HepG2 (cell line): ENCODE results near the gene RIPK1. TPM values are rescaled to one million over a fixed set of nuclear protein-coding genes. Genes with fewer than 3 reads are reported as not detected.

ENCODE experiments used
- ATAC-seq: fragments of 200-7000 bp; cut with Tn5 transposase; 3 replicates; pipeline ENCODE4 v1.9.1; 2020; ENCODE audit warnings: mild to moderate bottlenecking, moderate library complexity
- BruUV-seq: library from RNA; stranded (reverse); fragments of 400-500 nt; replicated peaks from 2 replicates; lab custom pipeline; 2021; lab: Mats Ljungman, UMichigan
- CTCF ChIA-PET: fragments of 300-600 bp; formaldehyde crosslinking; extraction: SDS; loops from one replicate; lab custom pipeline; 2021; ENCODE audit warnings: low total read pairs, inconsistent platforms, low intra/inter-chr PET ratio; lab: Yijun Ruan, JAX
- POLR2A ChIA-PET: fragments of 350-600 bp; sonication (Branson Sonifier 250); formaldehyde crosslinking; loops from one replicate; lab custom pipeline; 2020; ENCODE audit warnings: antibody characterized with exemption, inconsistent platforms; lab: Yijun Ruan, JAX
- DNase-seq: peaks from one replicate; pipeline ENCODE4 v3.0.0-alpha.2; 2015; ENCODE audit warnings: low spot score
- FAIRE-seq: peaks from 3 replicates; lab custom pipeline; 2011; peaks lifted over from hg19 to GRCh38; lab: Jason Lieb, UNC
- H2AFZ ChIP-seq: one replicate; pipeline ENCODE4 v1.6.1; 2011; ENCODE audit warnings: low read length, inconsistent platforms
- H3K27ac ChIP-seq: fragments of 300-600 bp; 3 replicates; pipeline ENCODE4 v1.8.0; 2011; ENCODE audit warnings: mixed run types, mild to moderate bottlenecking, mixed read lengths, low read length, inconsistent platforms; ENCODE audit not compliant: insufficient read depth; ENCODE audit errors: extremely low read length
- H3K27me3 ChIP-seq, 2 experiments: fragments of 200-600 bp in 1 of 2; 2 replicates in 1 of 2; 3 replicates in 1 of 2; pipeline versions ENCODE4 v1.6.0 to v1.8.0; 2011; ENCODE audit warnings: low read length in 2 of 2, mild to moderate bottlenecking in 2 of 2, moderate library complexity in 2 of 2, inconsistent platforms in 1 of 2; ENCODE audit not compliant: insufficient read depth in 2 of 2, control insufficient read depth in 1 of 2
- H3K36me3 ChIP-seq, 2 experiments: fragments of 200-600 bp in 1 of 2; replicated peaks in 1 of 2; 2 replicates in 1 of 2; 3 replicates in 1 of 2; pipeline versions ENCODE4 v1.5.1 to v1.8.0; 2011; ENCODE audit warnings: low read length in 2 of 2, inconsistent platforms in 1 of 2; ENCODE audit not compliant: insufficient read depth in 2 of 2, control insufficient read depth in 1 of 2
- H3K4me1 ChIP-seq: 2 replicates; pipeline ENCODE4 v1.5.1; 2012; ENCODE audit warnings: low read length, inconsistent platforms; ENCODE audit not compliant: insufficient read depth
- H3K4me2 ChIP-seq: 2 replicates; pipeline ENCODE4 v1.6.0; 2011; ENCODE audit warnings: low read depth, low read length, inconsistent platforms
- H3K4me3 ChIP-seq, 3 experiments: fragments of 200-600 bp in 1 of 3; sonication (generic), shearing (Covaris generic) in 1 of 3; replicated peaks in 1 of 3; 2 replicates each; pipeline ENCODE4 v1.5.1; 2011 to 2016; ENCODE audit warnings: low read length in 3 of 3, inconsistent platforms in 2 of 3, low read depth in 2 of 3, mild to moderate bottlenecking in 2 of 3, control low read depth in 1 of 3, mixed read lengths in 1 of 3; ENCODE audit not compliant: insufficient read depth in 1 of 3
- H3K79me2 ChIP-seq: one replicate; pipeline ENCODE4 v1.6.1; 2011; ENCODE audit warnings: low read length, inconsistent platforms; ENCODE audit not compliant: insufficient read depth
- H3K9ac ChIP-seq: 2 replicates; pipeline ENCODE4 v1.6.0; 2011; ENCODE audit warnings: mild to moderate bottlenecking, low read depth, low read length, inconsistent platforms; ENCODE audit not compliant: insufficient read depth
- H3K9me3 ChIP-seq: 2 replicates; pipeline ENCODE4 v1.5.1; 2012; ENCODE audit warnings: mild to moderate bottlenecking, low read length
- H4K20me1 ChIP-seq: 2 replicates; pipeline ENCODE4 v1.6.0; 2011; ENCODE audit warnings: inconsistent platforms, mild to moderate bottlenecking, low read length, moderate library complexity; ENCODE audit not compliant: insufficient read depth
- ATRX ChIP-seq: sonication (generic); formaldehyde crosslinking; IDR thresholded peaks from 2 replicates; pipeline ENCODE4 v1.4.0; 2020; ENCODE audit warnings: missing genetic modification reagents, borderline replicate concordance
- GATAD2A ChIP-seq: IDR thresholded peaks from 2 replicates; pipeline ENCODE4 v1.6.1; 2016
- HDAC2 ChIP-seq: sonication (generic); formaldehyde crosslinking; IDR thresholded peaks from 2 replicates; pipeline ENCODE4 v1.4.0; 2020; ENCODE audit warnings: missing genetic modification reagents
- MAF1 ChIP-seq: sonication (generic); formaldehyde crosslinking; IDR thresholded peaks from 2 replicates; pipeline ENCODE4 v1.5.0; 2020; ENCODE audit warnings: missing genetic modification reagents, borderline replicate concordance
- MIER3 ChIP-seq: IDR thresholded peaks from 2 replicates; pipeline ENCODE4 v1.6.1; 2016; ENCODE audit warnings: missing compliant biosample characterization, borderline replicate concordance
- NR2F1 ChIP-seq, 2 experiments: fragments of 450-650 bp in 1 of 2; formaldehyde crosslinking in 1 of 2; IDR thresholded peaks; 2 replicates each; pipeline versions ENCODE4 v1.5.0 to v1.6.1; 2016 to 2020; ENCODE audit warnings: mild to moderate bottlenecking in 1 of 2, missing compliant biosample characterization in 1 of 2, missing genetic modification reagents in 1 of 2, moderate library complexity in 1 of 2
- POLR2AphosphoS2 ChIP-seq: IDR thresholded peaks from 2 replicates; pipeline ENCODE4 v1.6.1; 2011; ENCODE audit warnings: low read depth, low read length, improper control_type of control experiment
- SOX13 ChIP-seq, 3 experiments: fragments of 450-650 bp in 1 of 3; sonication (generic) in 1 of 3; formaldehyde crosslinking in 1 of 3; IDR thresholded peaks in 2 of 3; conservative IDR thresholded peaks in 1 of 3; 2 replicates each; pipeline versions ENCODE4 v1.5.0 to v1.6.1; 2016 to 2020; ENCODE audit warnings: antibody characterized with exemption in 1 of 3, mild to moderate bottlenecking in 1 of 3, missing compliant biosample characterization in 1 of 3, missing genetic modification reagents in 1 of 3, moderate library complexity in 1 of 3
- ZFY ChIP-seq: sonication (generic); formaldehyde crosslinking; IDR thresholded peaks from 2 replicates; pipeline ENCODE4 v1.4.0; 2020; ENCODE audit warnings: missing genetic modification reagents
- ZNF253 ChIP-seq: sonication (generic); formaldehyde crosslinking; IDR thresholded peaks from 2 replicates; pipeline ENCODE4 v1.8.0; 2022; ENCODE audit warnings: mild to moderate bottlenecking, missing genetic modification reagents, borderline replicate concordance
- ZNF589 ChIP-seq: sonication (generic); formaldehyde crosslinking; conservative IDR thresholded peaks from 2 replicates; pipeline ENCODE4 v1.8.0; 2022; ENCODE audit warnings: mild to moderate bottlenecking, moderate library complexity, missing genetic modification reagents
- ZNF607 ChIP-seq: sonication (generic); formaldehyde crosslinking; IDR thresholded peaks from 2 replicates; pipeline ENCODE4 v1.5.1; 2020; ENCODE audit warnings: missing genetic modification reagents, mild to moderate bottlenecking, borderline replicate concordance
- ZNF766 ChIP-seq: sonication (generic); formaldehyde crosslinking; IDR thresholded peaks from 2 replicates; pipeline ENCODE4 v1.5.0; 2020; ENCODE audit warnings: missing genetic modification reagents, borderline replicate concordance
- WGBS: methylation state at CpG from one replicate; pipeline ENCODE4 v1.1.6; 2017; ENCODE audit warnings: low lambda C conversion rate; 5-methylcytosine and 5-hydroxymethylcytosine counted together
- in situ Hi-C: cut with HindIII; loops from 2 replicates; pipeline ENCODE4 v1.10.0; 2017; ENCODE audit warnings: low pct_unique_long_range_greater_than_20kb; ENCODE audit not compliant: extremely low pct_ligation_motif_present
- intact Hi-C: fragments of 100-400 bp; cut with micrococcal nuclease; formaldehyde crosslinking; loops from one replicate; pipeline ENCODE4 v1.10.0; 2022; ENCODE audit not compliant: unreplicated experiment
- polyA plus RNA-seq, 8 experiments: library from polyadenylated mRNA; depleted of rRNA in 3 of 8; stranded (reverse) in 7 of 8; unstranded in 1 of 8; fragments of >200 nt; fragmentation: Illumina TruSeq in 4 of 8; extraction: Trizol in 4 of 8; gene quantifications; 2 replicates each; pipeline versions ENCODE4 v1.2.1 to v1.2.3, GENCODE V29; 2011 to 2016; ENCODE audit warnings: low read depth in 4 of 8, missing spikeins in 1 of 8, mixed read lengths in 1 of 8; ENCODE audit not compliant: insufficient read depth in 1 of 8
- total RNA-seq, 5 experiments: library from RNA; depleted of rRNA; stranded (reverse); fragments of >200 nt; fragmentation: Illumina TruSeq; extraction: Trizol; gene quantifications; 2 replicates each; pipeline ENCODE4 v1.2.3, GENCODE V29; 2016; ENCODE audit warnings: low read depth in 1 of 5
- TF ChIP-seq, protein P1 (sequence below), 2 experiments: fragments of 450-650 bp in 1 of 2; sonication (generic) in 1 of 2; formaldehyde crosslinking; IDR thresholded peaks; 2 replicates each; pipeline versions ENCODE4 v1.5.0 to v1.8.0; 2020 to 2022; ENCODE audit warnings: mild to moderate bottlenecking in 1 of 2, missing genetic modification reagents in 1 of 2
- TF ChIP-seq, protein P2 (sequence below), 2 experiments: sonication (generic) in 1 of 2; formaldehyde crosslinking in 1 of 2; IDR thresholded peaks; 2 replicates each; pipeline versions ENCODE4 v1.4.0 to v1.6.1; 2018 to 2020; ENCODE audit warnings: missing genetic modification reagents in 2 of 2, borderline replicate concordance in 1 of 2, low read depth in 1 of 2, mild to moderate bottlenecking in 1 of 2, missing biosample characterization in 1 of 2
- TF ChIP-seq, protein P3 (sequence below): sonication (generic); formaldehyde crosslinking; IDR thresholded peaks from 2 replicates; pipeline ENCODE4 v1.5.1; 2020; ENCODE audit warnings: missing genetic modification reagents, mild to moderate bottlenecking, borderline replicate concordance
- TF ChIP-seq, protein P4 (sequence below): sonication (generic); formaldehyde crosslinking; IDR thresholded peaks from 2 replicates; pipeline ENCODE4 v1.8.0; 2022; ENCODE audit warnings: missing genetic modification reagents, mild to moderate bottlenecking, borderline replicate concordance

The RIPK1 gene
- total and polyA plus RNA-seq, 2 of the 13 experiments (the other 11 are each of a cell fraction or from before 2014, with no cell fraction given) = 9.0 to 10.3 TPM

DNA sequence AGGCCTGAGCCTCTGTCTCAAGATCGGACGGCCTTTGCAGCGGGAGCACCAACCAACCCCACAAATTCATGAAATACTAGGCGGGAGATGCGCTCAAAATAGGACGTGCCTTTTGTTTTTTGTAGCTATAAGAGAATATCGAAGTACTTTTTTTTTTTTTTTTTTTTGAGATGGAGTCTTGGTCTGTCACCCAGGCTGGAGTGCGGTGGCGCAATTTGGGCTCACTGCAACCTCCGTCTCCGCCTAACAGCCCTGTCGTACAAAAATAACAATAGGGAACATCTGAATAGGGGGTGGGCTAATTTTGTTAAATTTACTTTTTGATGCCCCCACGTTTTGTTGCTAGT, 94.9 kb downstream of the RIPK1 start:
- no peaks in the 10 kb centered on the region for H3K36me3 ChIP-seq
- H3K27ac ChIP-seq = no peak overlapping the region
- FAIRE-seq (no peak), ATAC-seq (no peak), DNase-seq (no peak)
- peak overlapping the region; percentile 80 for H3K4me2 ChIP-seq
- no peak overlapping the region for H2AFZ ChIP-seq
- peaks cover 68% of the 10 kb centered on the region for H3K4me1 ChIP-seq
- WGBS = 2% methylated on average over 13 of the region's 13 CpGs
- ChIA-PET CTCF (interaction anchor here (2.4 kb wide), 1 partner anchor 37 kb away, joined by 12 read pairs; no protein-coding TSS in a partner anchor), POLR2A (interaction anchor here (0.6 to 2.0 kb wide), 15 partner anchors 13 to 88 kb away, joined by 3 to 17 read pairs (median 6); partner anchors contain the start of gene BPHL)
- no TSS peak for BruUV-seq
- no peaks in the 10 kb centered on the region for H3K79me2 ChIP-seq
- in situ Hi-C loops = no loop called here
- intact Hi-C loops = loop anchor here (2.0 kb wide), 2 partner anchors 46 to 88 kb away; no protein-coding TSS in a partner anchor
- no peaks in the 10 kb centered on the region for H4K20me1 ChIP-seq
- H3K4me3 ChIP-seq = peak overlapping the region; percentile 53 to 84 (median 55)
- peak overlapping the region; percentile 38 for H3K9ac ChIP-seq
- H3K27me3 ChIP-seq = no peaks in the 10 kb centered on the region
- no peaks in the 10 kb centered on the region for H3K9me3 ChIP-seq
- TF ChIP-seq, protein P1, sequence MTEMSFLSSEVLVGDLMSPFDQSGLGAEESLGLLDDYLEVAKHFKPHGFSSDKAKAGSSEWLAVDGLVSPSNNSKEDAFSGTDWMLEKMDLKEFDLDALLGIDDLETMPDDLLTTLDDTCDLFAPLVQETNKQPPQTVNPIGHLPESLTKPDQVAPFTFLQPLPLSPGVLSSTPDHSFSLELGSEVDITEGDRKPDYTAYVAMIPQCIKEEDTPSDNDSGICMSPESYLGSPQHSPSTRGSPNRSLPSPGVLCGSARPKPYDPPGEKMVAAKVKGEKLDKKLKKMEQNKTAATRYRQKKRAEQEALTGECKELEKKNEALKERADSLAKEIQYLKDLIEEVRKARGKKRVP (CRISPR knock-in tag; IDR thresholded peaks at IDR 0.05) = 0 out of 4 replicates have a peak, but pooled peaks of 1 of the 2 experiments have one; percentile 12
- TF ChIP-seq, protein P2, sequence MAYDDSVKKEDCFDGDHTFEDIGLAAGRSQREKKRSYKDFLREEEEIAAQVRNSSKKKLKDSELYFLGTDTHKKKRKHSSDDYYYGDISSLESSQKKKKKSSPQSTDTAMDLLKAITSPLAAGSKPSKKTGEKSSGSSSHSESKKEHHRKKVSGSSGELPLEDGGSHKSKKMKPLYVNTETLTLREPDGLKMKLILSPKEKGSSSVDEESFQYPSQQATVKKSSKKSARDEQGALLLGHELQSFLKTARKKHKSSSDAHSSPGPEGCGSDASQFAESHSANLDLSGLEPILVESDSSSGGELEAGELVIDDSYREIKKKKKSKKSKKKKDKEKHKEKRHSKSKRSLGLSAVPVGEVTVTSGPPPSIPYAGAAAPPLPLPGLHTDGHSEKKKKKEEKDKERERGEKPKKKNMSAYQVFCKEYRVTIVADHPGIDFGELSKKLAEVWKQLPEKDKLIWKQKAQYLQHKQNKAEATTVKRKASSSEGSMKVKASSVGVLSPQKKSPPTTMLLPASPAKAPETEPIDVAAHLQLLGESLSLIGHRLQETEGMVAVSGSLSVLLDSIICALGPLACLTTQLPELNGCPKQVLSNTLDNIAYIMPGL (CRISPR knock-in tag; IDR thresholded peaks at IDR 0.05; ENCODE audit: borderline replicate concordance in 1 of 2, low read depth in 1 of 2) = peak in 1 of 2 experiments; percentile 17; a peak in 1 of 4 replicates
- TF ChIP-seq ZFY = peak; percentile 44; the same call in 1 of the 2 replicates
- TF ChIP-seq MAF1 (CRISPR knock-in tag) = no peak
- TF ChIP-seq ATRX (CRISPR knock-in tag) = no peak
- no peak for TF ChIP-seq SOX13 (IDR thresholded peaks at IDR 0.05)
- no peak for TF ChIP-seq SOX13 (CRISPR knock-in tag; conservative IDR thresholded peaks at IDR 0.05 in 1 of 2, IDR thresholded peaks at IDR 0.05 in 1 of 2)
- TF ChIP-seq ZNF607 (CRISPR knock-in tag) = peak; percentile 1; the same call in 1 of the 2 replicates
- TF ChIP-seq ZNF766 (CRISPR knock-in tag) = no peak
- TF ChIP-seq, protein P3, sequence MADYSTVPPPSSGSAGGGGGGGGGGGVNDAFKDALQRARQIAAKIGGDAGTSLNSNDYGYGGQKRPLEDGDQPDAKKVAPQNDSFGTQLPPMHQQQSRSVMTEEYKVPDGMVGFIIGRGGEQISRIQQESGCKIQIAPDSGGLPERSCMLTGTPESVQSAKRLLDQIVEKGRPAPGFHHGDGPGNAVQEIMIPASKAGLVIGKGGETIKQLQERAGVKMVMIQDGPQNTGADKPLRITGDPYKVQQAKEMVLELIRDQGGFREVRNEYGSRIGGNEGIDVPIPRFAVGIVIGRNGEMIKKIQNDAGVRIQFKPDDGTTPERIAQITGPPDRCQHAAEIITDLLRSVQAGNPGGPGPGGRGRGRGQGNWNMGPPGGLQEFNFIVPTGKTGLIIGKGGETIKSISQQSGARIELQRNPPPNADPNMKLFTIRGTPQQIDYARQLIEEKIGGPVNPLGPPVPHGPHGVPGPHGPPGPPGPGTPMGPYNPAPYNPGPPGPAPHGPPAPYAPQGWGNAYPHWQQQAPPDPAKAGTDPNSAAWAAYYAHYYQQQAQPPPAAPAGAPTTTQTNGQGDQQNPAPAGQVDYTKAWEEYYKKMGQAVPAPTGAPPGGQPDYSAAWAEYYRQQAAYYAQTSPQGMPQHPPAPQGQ (CRISPR knock-in tag) = no peak
- no peak for TF ChIP-seq POLR2AphosphoS2
- TF ChIP-seq NR2F1 (CRISPR knock-in tag; IDR thresholded peaks at IDR 0.05) = no peak
- no peak for TF ChIP-seq MIER3 (CRISPR knock-in tag)
- TF ChIP-seq, protein P4, sequence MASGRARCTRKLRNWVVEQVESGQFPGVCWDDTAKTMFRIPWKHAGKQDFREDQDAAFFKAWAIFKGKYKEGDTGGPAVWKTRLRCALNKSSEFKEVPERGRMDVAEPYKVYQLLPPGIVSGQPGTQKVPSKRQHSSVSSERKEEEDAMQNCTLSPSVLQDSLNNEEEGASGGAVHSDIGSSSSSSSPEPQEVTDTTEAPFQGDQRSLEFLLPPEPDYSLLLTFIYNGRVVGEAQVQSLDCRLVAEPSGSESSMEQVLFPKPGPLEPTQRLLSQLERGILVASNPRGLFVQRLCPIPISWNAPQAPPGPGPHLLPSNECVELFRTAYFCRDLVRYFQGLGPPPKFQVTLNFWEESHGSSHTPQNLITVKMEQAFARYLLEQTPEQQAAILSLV = no peak
- TF ChIP-seq GATAD2A (CRISPR knock-in tag) = 0 out of 2 replicates have a peak, but pooled peaks have one; percentile 4
- 0 out of 2 replicates have a peak, but pooled peaks have one; percentile 4 for TF ChIP-seq HDAC2 (CRISPR knock-in tag)
- TF ChIP-seq ZNF589 = 0 out of 2 replicates have a peak, but pooled peaks have one; percentile 12
- TF ChIP-seq ZNF253 (CRISPR knock-in tag) = 0 out of 2 replicates have a peak, but pooled peaks have one; percentile 72
